ENCODE data around the gene NEMP1. TPM values are rescaled to one million over a fixed set of nuclear protein-coding genes. Genes with fewer than 3 reads are reported as not detected.
"Not testable (repeated sequence)": the region's sequence is repeated elsewhere in the genome, so short reads cannot be mapped to it uniquely, and the experiment has no call there.

NEMP1 gene
- total and polyA plus RNA-seq, 10 donors: 4.5 to 17.1 (median 13.6) TPM

GRCh38 chr12:57027805-57028153, 50.8 kb downstream of the NEMP1 start:
- no peak overlapping the region for H3K27ac ChIP-seq
- 68 to 75% (median 71%) methylated on average over 5 of the region's 5 CpGs for WGBS, 5 donors
- no peak for DNase-seq

GRCh38 chr12:57027011-57027804, 51.4 kb downstream of the NEMP1 start:
- intact Hi-C loops (cut with DNase I; ENCODE audit: low total_unique reads): no loop called here
- H3K27me3 ChIP-seq (replicated peaks in 1 of 7): no peaks in the 10 kb centered on the region
- peaks cover 0 to 22% (median 8%) of the 10 kb centered on the region in 6 donors for H3K4me1 ChIP-seq
- H3K36me3 ChIP-seq: no peaks in the 10 kb centered on the region
- TF ChIP-seq POLR2AphosphoS5 (IDR thresholded peaks at IDR 0.05) (no peak), CTCF (IDR thresholded peaks at IDR 0.05 in 8 of 11, conservative IDR thresholded peaks at IDR 0.05 in 3 of 11) (no peak), POLR2A (IDR thresholded peaks at IDR 0.05) (no peak)
- H3K9me3 ChIP-seq: no peaks in the 10 kb centered on the region
- DNase-seq: no peak
- WGBS, 5 donors: 62 to 71% (median 67%) methylated on average over 12 to 13 of the region's 13 CpGs
- H3K27ac ChIP-seq: no peak overlapping the region
- no peak overlapping the region for H3K4me3 ChIP-seq

More at GRCh38 chr12:57027805-57028153, 50.8 kb downstream of the NEMP1 start:
- Histone ChIP-seq H3K27me3 (replicated peaks in 1 of 7) (no peaks in the 10 kb centered on the region), H3K36me3 (no peaks in the 10 kb centered on the region), H3K4me1 (peaks cover 0 to 22% (median 8%) of the 10 kb centered on the region in 6 donors), H3K4me3 (no peak overlapping the region), H3K9me3 (no peaks in the 10 kb centered on the region)
- TF ChIP-seq CTCF (IDR thresholded peaks at IDR 0.05 in 8 of 11, conservative IDR thresholded peaks at IDR 0.05 in 3 of 11): no peak
- TF ChIP-seq POLR2AphosphoS5 (IDR thresholded peaks at IDR 0.05): no peak
- TF ChIP-seq POLR2A (IDR thresholded peaks at IDR 0.05): no peak
- intact Hi-C loops (cut with DNase I; ENCODE audit: low total_unique reads): no loop called here

- Histone ChIP-seq H3K4me3 (no peak overlapping the region), H3K27me3 (replicated peaks in 1 of 7) (no peaks in the 10 kb centered on the region), H3K36me3 (no peaks in the 10 kb centered on the region), H3K27ac (no peak overlapping the region), H3K9me3 (no peaks in the 10 kb centered on the region), H3K4me1 (peaks cover 0 to 10% (median 0%) of the 10 kb centered on the region in 6 donors)
- intact Hi-C loops (cut with DNase I; ENCODE audit: low total_unique reads): no loop called here
- no peak for DNase-seq
- 84 to 94% (median 88%) methylated on average over 2 of the region's 2 CpGs for WGBS, 5 donors
- TF ChIP-seq POLR2AphosphoS5 (IDR thresholded peaks at IDR 0.05) (no peak), CTCF (IDR thresholded peaks at IDR 0.05 in 8 of 11, conservative IDR thresholded peaks at IDR 0.05 in 3 of 11) (no peak), POLR2A (IDR thresholded peaks at IDR 0.05) (no peak)
These were observed 53.4 kb downstream of the NEMP1 start for GRCh38 chr12:57025196-57025595.

GRCh38 chr12:57022324-57022723, 56.3 kb downstream of the NEMP1 start:
- H3K9me3 ChIP-seq; intact Hi-C loops (cut with DNase I; ENCODE audit: low total_unique reads); H3K4me1 ChIP-seq; DNase-seq; H3K27ac ChIP-seq; H3K27me3 ChIP-seq (replicated peaks in 1 of 7); H3K36me3 ChIP-seq; H3K4me3 ChIP-seq: not testable (repeated sequence)
- WGBS, 5 donors: 93 to 98% (median 94%) methylated on average over 5 of the region's 5 CpGs
